H1 (cell line): Measurements from ENCODE around the gene VAPB.

Experiments
- BACH1 ChIP-seq: IDR thresholded peaks from 2 replicates; pipeline ENCODE4 v1.6.1; 2012; ENCODE audit warnings: low read length, improper control_type of control experiment
- BRCA1 ChIP-seq: IDR thresholded peaks from 2 replicates; pipeline ENCODE4 v1.6.1; 2012; ENCODE audit warnings: low read depth, low read length, improper control_type of control experiment
- CBX5 ChIP-seq: fragments of 300-800, 300-1000 bp; sonication (generic); IDR thresholded peaks from 2 replicates; pipeline ENCODE4 v1.7.1; 2016; ENCODE audit warnings: antibody characterized with exemption, low read length, low read depth
- HDAC2 ChIP-seq, 2 experiments: fragments of 300-600 bp in 1 of 2; sonication (generic) in 1 of 2; IDR thresholded peaks; 2 replicates each; pipeline ENCODE4 v1.6.1; 2011 to 2012; ENCODE audit warnings: low read depth in 2 of 2, low read length in 2 of 2, mild to moderate bottlenecking in 2 of 2, moderate library complexity in 2 of 2, borderline replicate concordance in 1 of 2, inconsistent platforms in 1 of 2
- JUN ChIP-seq: IDR thresholded peaks from 2 replicates; pipeline ENCODE4 v1.6.1; 2011; ENCODE audit warnings: low read depth, mild to moderate bottlenecking, improper control_type of control experiment, low read length
- POLR2A ChIP-seq, 2 experiments: IDR thresholded peaks; 1 replicate in 1 of 2; 2 replicates in 1 of 2; pipeline ENCODE4 v1.6.1; 2011; ENCODE audit warnings: low read depth in 2 of 2, low read length in 2 of 2, mild to moderate bottlenecking in 2 of 2; ENCODE audit errors: control extremely low read depth in 1 of 2
- RAD21 ChIP-seq, 2 experiments: IDR thresholded peaks in 1 of 2; conservative IDR thresholded peaks in 1 of 2; 2 replicates each; pipeline ENCODE4 v1.6.1; 2011; ENCODE audit warnings: low read depth in 2 of 2, low read length in 2 of 2, improper control_type of control experiment in 1 of 2, inconsistent platforms in 1 of 2, mild to moderate bottlenecking in 1 of 2, moderate library complexity in 1 of 2
- SIN3A ChIP-seq, 2 experiments: IDR thresholded peaks in 1 of 2; conservative IDR thresholded peaks in 1 of 2; 2 replicates each; pipeline ENCODE4 v1.6.1; 2011 to 2012; ENCODE audit warnings: low read length in 2 of 2, improper control_type of control experiment in 1 of 2, low read depth in 1 of 2, mild to moderate bottlenecking in 1 of 2
- YY1 ChIP-seq: IDR thresholded peaks from 2 replicates; pipeline ENCODE4 v1.6.1; 2011; ENCODE audit warnings: low read depth, mild to moderate bottlenecking, low read length
- TF ChIP-seq, protein P1 (sequence below), 3 experiments: IDR thresholded peaks; 1 replicate in 2 of 3; 2 replicates in 1 of 3; pipeline versions ENCODE4 v1.5.1 to v1.6.1; 2011; ENCODE audit warnings: low read length in 3 of 3, mild to moderate bottlenecking in 3 of 3, inconsistent platforms in 2 of 3, low read depth in 1 of 3, moderate library complexity in 1 of 3; ENCODE audit not compliant: insufficient read depth in 1 of 3; ENCODE audit errors: control extremely low read depth in 1 of 3
- TF ChIP-seq, protein P2 (sequence below): IDR thresholded peaks from 2 replicates; pipeline ENCODE4 v1.6.1; 2011; ENCODE audit warnings: low read depth, mild to moderate bottlenecking, low read length; ENCODE audit not compliant: insufficient read depth

DNA sequence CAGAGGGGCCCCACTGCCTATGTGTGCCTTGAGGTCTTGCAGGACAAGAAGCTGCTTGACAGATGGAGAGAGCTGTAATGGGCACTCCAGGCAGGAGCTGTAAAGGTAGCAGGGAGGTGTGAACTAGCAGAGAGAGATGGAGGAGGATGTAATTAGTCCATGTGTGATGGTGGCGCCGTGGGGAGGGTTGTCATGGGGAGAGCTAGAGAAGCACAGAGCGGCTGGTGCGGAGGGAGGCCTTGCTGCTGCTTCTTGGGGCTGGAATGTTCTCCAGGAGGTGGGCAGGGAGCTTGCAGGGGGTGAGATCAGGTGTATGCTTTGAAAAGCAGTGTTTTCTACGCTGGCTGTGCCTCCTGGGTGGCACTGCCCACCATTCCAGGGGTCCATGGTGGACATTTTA lies 94.0 kb downstream of the VAPB start:
- TF ChIP-seq, protein P1, sequence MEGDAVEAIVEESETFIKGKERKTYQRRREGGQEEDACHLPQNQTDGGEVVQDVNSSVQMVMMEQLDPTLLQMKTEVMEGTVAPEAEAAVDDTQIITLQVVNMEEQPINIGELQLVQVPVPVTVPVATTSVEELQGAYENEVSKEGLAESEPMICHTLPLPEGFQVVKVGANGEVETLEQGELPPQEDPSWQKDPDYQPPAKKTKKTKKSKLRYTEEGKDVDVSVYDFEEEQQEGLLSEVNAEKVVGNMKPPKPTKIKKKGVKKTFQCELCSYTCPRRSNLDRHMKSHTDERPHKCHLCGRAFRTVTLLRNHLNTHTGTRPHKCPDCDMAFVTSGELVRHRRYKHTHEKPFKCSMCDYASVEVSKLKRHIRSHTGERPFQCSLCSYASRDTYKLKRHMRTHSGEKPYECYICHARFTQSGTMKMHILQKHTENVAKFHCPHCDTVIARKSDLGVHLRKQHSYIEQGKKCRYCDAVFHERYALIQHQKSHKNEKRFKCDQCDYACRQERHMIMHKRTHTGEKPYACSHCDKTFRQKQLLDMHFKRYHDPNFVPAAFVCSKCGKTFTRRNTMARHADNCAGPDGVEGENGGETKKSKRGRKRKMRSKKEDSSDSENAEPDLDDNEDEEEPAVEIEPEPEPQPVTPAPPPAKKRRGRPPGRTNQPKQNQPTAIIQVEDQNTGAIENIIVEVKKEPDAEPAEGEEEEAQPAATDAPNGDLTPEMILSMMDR (IDR thresholded peaks at IDR 0.05; ENCODE audit: control extremely low read depth in 1 of 3, insufficient read depth in 1 of 3, low read depth in 1 of 3, low read length in 3 of 3), result no peak
- TF ChIP-seq JUN (no peak), BACH1 (no peak), RAD21 (IDR thresholded peaks at IDR 0.05 in 1 of 2, conservative IDR thresholded peaks at IDR 0.05 in 1 of 2; ENCODE audit: low read depth in 2 of 2, low read length in 2 of 2) (no peak), POLR2A (IDR thresholded peaks at IDR 0.05; ENCODE audit: control extremely low read depth in 1 of 2, low read depth in 2 of 2, low read length in 2 of 2) (no peak), BRCA1 (no peak), YY1 (no peak), CBX5 (no peak), HDAC2 (IDR thresholded peaks at IDR 0.05; ENCODE audit: borderline replicate concordance in 1 of 2, low read depth in 2 of 2, low read length in 2 of 2) (no peak), SIN3A (conservative IDR thresholded peaks at IDR 0.05 in 1 of 2, IDR thresholded peaks at IDR 0.05 in 1 of 2; ENCODE audit: low read depth in 1 of 2, low read length in 2 of 2) (no peak)
- TF ChIP-seq, protein P2, sequence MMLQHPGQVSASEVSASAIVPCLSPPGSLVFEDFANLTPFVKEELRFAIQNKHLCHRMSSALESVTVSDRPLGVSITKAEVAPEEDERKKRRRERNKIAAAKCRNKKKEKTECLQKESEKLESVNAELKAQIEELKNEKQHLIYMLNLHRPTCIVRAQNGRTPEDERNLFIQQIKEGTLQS, result no peak
